Astrocyte (in vitro differentiated cells and primary cell): ENCODE measurements around the gene MTTP.

Source experiments
- CTCF ChIP-seq: IDR thresholded peaks from 2 replicates; pipeline ENCODE4 v1.5.1; 2011; ENCODE audit warnings: low read depth, mild to moderate bottlenecking, inconsistent platforms, low read length, moderate library complexity; ENCODE audit not compliant: insufficient read depth
- EZH2 ChIP-seq: IDR thresholded peaks from 2 replicates; pipeline ENCODE4 v1.6.1; 2012; ENCODE audit warnings: mild to moderate bottlenecking, low read length, inconsistent platforms; ENCODE audit not compliant: insufficient read depth

- no peak for TF ChIP-seq CTCF
- TF ChIP-seq EZH2: no peak
Observed at GRCh38 chr4:99608417-99608816, 33.8 kb downstream of the MTTP start.
